HG03521 (cell line): Measurements from ENCODE around the gene SLC25A22.

Experiments
- ATAC-seq: cut with Tn5 transposase; IDR thresholded peaks from one replicate; pipeline ENCODE4 v1.9.1; 2021; ENCODE audit warnings: mild to moderate bottlenecking, moderate library complexity; ENCODE audit not compliant: unreplicated experiment

The SLC25A22 gene

DNA sequence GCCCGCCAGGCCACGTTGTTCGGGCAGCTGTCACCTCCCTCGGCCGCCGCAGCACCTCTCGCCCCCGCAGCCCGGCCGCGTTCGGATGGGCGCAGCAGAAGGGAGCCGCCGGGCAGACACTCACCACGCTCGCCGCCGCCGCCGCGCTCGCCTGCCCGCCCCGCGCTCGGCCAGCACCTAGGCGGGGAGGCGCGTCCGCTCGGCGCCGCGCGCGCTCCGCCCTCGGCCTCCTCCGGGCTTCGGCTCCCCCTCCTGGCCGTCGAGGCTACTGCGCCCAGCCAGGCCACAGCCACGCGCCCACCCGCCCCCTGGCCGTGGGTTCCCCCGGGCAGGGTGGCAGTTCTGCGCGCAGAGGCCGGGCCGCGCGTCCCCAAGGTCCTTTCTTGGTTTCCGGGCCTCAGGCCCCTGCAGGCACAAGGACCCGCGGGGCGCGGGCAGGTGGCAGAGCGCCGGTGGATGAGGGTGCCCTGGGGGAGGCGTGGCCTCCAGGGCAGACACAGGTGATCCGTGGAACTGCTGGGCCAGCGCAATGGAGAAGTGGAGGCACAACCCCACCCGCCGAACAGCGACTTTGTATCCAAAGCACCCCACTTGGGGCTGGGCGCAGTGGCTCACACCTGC is at the start of gene SLC25A22:
TSS of gene SLC25A22 (minus strand) at position 189 of the 621 bp plus-strand sequence. CDS start 3,275 bp downstream, outside the sequence.
- ATAC-seq = peak; percentile 61

DNA sequence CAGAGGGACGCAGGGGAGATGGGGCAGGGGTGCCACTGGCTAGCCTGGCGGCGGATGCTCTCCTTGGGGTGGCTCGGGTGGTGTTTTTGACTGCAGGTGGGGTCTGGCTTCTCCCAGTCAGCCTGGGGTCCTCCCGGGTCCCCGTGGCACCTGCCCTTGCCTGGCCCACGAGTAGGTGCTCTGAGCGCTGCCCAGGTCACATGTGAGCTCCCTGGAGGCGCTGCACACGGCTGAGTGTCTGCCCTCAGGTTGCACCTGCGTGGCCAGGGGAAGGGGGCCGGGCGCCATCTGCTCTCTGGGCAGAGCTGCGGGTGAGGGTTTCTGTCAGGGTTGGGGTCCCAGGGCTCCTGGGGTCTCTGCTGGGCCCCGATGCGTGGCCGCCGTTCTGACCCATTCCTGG is 49.8 kb upstream of the SLC25A22 start:
- ATAC-seq = no peak

DNA sequence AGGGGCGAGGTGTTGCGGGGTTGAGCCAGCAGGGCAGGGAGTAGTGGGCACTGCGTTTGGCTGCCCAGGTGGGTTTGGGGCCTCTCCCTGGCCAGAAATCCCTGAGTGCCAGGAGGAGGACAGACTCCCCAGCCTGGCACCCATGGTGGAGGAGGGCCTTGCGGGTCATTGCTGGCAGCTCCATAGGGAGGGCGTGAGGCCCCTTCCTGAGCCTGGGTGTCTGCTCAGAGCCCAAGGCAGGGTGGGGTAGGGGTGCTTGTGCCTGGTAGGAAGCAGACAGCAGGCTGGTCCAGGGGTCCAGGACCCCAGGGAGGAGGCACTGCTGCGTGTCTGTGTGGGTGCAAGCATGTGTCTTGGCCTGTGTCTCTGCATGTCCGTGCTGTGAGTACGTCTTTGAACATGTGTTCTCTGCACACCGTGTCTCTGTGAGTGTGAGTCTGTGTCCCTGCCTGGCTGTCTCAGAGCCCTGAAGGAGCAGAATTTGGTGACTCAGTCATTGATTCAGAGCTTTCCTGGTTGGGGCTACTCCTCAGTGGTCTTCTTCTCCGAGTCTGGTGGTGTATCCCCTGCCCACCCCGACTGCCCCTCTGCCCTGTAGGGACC is 48.5 kb upstream of the SLC25A22 start:
- ATAC-seq = no peak

DNA sequence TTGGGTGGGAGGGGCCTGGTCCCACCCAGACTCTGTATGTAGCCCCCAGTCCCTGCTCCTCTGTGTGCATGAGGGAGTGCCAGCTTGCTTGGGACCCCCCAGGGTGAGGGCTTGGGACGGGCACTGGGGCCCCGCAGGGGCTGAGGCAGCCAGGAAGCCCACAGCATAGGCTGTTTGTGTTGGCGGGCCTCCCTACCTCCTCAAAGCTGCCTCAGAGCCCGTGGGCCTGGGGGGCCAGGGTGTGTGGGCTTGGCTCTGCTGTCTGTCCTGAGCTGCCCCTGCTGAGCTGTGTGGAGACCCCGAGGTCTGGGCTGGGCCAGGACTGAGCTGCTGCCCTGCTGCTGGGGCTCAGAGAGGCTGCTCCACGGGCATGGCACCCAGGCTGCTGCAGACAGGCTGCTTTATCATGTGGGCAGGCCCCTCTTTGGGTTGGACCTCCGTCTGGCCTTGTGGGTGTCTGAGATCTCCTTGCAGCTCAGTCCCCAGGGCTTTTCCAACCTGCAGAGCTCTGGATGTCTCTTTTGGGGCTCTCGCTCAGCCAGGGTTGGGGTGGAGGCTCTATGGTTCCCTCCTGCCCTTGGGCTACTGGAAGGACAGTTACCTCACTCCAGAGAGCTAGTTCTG is 47.9 kb upstream of the SLC25A22 start:
- ATAC-seq = no peak

DNA sequence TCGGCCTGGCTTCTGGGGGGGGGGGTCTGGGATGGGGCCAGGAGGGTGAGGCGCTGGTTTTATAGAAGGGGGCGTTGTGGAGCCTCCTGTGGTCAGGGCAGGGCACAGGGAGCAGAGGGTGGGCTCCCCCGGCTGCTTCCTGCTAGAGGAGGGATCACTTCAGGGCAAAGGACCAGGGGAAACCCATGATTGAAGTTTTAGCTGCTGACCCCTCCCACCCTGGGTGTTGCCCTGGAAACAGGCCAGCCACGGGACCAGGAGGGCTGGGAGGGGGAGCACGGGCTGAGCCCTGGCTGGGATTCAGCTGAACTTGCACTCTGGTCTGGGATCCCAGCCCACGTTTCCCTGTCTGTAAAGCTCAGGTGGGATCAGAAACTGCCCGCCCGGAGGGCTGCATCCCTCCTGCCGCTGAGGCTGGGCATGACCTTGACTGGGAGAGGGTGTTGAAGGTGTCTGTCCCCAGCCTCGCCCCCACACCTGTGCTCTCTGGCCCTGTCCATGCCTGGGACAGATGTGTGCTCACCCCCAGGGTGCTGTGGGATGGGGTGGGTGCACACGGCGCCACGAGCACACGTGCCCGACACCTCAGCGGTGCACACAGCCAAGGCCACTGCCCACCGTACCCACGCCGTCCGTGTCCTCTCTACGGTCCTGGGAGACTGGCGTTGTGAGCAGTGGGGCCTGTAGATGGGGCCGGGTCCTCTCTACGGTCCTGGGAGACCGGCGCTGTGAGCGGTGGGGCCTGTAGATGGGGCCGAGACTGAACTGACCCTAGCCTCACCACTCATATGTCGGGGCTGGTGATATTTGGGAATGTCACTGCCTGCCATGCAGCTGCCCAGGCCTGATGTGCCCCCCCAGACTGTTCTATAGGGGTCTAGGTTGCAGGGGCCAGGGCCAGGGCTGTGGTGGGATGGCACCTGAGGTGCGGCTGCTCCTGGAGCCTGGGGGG is 46.9 kb upstream of the SLC25A22 start:
- ATAC-seq = no peak

DNA sequence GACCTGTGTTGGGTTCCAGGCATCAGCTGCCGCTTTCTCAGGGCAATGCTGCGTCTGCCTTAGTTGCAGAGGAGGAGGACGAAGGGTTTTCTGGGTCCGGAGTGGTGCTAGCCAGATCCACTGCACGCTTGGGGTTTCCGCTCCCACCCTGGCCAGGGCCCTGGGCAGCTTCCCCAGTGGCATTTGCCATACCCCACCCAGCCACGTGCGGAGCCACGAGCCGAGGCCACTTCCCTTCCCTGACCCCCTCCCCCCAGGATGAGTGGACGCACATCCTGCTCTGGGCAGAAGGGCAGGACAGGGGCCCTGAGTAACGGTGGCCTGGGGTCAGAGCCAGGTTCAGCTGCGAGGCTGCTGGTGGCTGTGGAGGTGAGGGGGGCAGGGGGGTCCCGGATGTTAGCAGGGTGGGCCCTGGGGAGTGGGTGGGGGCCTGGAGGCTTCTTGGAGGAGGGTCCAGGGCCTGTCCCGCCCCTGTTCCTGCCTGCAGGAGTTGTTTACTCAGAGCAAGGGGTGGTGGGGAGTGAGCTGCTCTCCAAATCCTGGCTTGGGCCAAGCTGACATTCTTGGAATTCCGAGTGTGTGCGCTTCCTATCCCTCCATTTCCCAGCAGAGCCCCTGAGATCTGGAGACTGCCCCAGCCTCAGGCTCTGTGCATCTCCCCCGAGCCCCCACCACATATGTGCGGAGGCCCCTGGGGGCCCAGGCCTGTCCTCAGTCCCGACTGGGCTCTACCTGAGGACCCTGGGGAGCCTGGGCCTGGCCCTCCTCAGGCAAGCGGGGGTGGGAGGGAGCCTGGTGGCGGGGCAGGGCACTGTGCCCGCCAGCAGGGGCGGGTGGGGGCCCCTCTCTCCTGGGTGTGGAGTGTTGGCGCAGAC is 46.0 kb upstream of the SLC25A22 start:
- ATAC-seq = no peak

DNA sequence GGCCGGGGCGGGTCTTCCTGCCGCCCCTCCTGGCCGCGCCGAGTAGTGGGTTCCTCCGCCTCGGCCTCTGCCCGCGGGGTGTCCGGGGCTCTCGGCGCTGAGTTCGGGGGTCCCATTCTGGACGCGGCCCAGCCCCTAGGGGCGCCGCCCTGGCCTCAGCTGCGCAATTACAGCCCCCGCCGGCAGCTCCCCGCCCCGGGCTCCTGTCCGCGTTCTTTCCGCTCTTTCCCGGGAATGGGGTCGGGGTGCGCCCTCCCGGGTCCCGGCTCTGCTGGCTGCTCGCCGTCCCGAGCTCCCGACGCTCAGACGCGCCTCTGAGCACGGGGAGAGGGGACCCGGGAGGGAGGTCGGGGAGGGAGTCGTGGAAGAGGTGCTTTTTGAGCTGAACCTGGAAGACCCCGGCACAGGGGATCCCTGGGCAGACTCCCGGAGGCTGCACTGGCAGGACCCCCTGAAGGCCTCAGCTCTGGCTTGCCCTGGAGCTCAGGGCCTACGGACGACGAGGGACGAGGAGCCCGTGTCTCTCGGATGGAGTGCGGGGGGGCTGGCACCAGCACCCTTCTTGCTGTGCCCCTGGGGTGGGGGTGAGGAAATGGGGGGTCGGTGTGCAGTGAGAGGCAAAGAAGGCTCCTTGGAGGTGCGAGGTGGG is 45.1 kb upstream of the SLC25A22 start:
- ATAC-seq = peak; percentile 2

DNA sequence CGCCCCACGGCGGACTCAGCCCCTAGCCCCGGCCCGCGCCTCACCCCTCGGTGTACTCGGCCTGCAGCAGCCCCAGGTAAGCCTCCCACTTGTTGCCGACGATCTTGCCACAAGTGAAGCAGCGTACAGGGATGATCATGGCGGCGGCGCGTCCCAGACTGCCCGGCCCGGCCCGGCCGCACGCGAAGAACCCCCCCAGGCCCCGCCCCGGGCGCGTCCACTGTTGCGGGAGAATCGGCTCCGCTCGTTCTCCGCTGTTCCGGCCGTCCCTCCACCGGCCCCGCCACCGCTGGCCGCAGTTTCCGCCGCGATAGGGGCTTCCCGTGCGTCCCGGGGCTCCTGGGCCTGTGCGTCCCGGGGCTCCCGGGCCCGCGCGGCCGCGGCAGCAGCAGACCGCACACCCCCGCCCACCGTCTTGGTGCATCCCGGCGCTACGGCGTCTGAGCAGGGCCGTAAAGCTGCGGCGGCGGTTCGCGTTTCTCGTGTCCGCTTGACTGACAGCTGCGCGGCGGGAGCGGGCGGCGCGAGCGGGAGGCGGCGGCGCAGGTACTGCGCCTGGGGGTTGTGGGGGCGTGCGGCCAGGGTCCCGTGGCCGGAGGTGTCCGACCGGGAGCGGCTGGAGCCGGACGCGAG is 44.4 kb upstream of the SLC25A22 start, which contains the start of the genes POLR2L and TSPAN4:
TSS of gene POLR2L (minus strand) at position 160 of the 633 bp plus-strand sequence. CDS start at position 139, 21 bp downstream.
TSS of gene TSPAN4 (plus strand) at position 483 of the 633 bp plus-strand sequence. CDS start 7,453 bp downstream, outside the sequence.
- peak; percentile 63 for ATAC-seq

DNA sequence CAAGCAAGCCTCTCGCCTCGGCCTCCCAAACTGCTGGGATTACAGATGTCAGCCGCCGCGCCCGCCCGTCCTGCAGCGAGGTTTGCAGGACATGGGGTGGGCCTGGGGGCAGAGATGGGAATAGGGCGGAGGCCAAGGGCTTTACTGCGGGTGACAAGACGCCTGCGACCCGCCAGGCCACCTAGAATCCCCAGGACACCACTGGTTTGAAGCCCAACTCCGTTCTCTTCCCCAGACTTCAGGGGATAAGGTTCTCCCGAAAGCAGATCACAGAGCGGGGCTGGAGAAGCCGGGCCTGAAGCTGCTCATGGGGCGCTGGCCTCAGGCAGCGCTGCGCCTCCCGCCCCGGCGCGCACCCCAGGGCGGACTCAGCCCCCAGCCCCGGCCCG is 43.9 kb upstream of the SLC25A22 start:
- peak; percentile 16 for ATAC-seq

DNA sequence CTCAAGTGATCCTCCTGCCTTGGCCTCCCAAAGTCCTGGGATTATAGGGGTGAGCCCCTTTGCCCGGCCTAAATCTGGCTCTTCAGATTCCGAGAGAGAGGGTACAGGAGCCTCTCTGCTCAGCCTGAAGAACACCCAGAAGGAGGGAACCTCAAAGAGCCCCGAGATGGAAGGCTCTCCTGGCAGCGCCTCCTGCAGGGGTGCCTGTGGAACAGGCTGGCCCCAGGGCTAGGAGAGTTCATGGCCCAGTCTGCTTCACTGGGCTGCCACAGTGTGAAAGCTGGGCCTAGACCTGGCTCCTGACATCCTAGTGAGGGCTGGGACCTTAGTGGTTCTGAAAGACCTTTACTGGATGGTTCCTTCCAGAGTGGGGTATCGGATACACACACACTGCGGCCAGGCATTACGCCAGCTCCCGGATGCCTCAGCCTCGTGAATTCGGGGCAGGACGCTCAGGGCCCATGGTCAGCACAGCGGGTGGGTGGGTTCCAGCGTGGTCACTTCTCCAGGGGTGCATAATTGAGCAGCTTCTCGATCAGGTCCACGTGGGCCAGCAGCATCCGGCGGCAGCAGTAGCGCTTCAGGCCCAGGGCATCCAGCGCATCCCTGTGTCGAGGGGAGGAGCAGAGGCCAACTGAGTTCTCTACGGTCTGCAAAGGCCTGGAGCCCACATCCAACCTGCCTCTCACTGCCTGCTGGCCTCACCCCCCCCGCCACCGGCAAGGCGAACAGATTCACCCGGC is 42.0 kb upstream of the SLC25A22 start:
- ATAC-seq = no peak

DNA sequence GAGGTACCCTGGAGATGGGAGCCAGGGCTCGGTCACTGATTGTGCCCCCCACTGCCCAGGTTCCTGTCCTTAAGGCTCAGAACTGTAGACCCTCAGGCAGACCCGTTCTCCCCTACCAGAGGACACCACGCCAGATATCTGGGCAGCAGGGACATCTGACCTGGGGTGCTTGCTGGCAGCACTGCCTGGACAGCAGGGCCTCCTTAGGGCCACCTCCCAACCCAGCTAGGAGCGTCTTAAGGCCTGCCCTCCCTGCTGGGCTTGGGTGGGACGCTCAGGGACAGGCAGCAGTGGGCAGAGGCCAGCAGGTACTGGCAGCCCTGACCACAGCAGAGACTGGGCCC is 41.2 kb upstream of the SLC25A22 start:
- no peak for ATAC-seq

DNA sequence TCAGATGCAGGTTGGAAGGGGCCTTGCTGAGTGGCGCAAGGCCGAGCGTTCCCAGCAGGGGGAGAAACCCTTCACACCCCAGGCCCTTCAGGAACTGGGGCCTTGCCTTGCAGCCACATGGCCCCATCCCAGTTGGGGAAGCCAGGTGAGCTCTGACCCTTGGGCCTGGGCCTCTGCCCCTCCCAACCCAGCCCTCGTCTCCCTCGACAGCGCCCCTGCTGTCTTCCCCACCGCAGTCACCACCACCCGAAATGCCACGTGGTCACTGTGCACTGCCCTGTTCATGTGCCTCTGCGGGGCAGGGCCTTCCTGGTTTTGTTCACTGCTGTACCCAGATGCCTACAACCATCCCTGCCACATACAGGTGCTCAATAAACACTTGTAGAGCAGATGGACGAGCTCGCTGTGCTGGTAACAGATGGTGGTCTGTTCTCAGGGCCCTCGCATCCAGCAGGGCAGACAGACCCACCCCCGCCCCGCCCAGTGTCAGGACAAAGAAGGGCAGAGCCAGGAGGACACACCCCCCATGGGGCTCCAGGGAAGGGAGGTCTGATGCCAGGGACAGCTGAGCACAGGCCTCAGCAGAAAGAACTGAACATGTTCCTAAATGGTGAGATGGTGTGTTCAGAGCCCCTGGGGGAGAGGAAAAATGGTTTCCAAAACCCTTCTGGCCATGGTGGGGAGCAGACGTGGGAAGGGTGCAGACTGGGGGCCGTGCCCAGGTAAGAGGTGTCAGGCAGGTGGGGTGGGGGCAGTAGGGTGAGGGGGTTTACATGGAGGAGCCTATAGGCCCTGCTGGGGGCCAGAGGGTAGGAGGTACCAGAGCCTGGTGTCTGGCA is 40.6 kb upstream of the SLC25A22 start:
- ATAC-seq = no peak

DNA sequence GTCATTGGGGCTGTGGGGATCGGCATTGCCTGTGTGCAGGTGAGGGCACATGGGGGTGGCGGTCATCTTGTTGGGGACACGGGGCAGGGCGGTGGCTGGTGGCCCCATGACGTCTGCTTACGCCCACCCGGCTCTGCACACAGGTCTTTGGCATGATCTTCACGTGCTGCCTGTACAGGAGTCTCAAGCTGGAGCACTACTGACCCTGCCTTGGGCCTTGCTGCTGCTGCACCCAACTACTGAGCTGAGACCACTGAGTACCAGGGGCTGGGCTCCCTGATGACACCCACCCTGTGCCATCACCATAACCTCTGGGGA is 39.9 kb upstream of the SLC25A22 start:
- ATAC-seq = no peak

DNA sequence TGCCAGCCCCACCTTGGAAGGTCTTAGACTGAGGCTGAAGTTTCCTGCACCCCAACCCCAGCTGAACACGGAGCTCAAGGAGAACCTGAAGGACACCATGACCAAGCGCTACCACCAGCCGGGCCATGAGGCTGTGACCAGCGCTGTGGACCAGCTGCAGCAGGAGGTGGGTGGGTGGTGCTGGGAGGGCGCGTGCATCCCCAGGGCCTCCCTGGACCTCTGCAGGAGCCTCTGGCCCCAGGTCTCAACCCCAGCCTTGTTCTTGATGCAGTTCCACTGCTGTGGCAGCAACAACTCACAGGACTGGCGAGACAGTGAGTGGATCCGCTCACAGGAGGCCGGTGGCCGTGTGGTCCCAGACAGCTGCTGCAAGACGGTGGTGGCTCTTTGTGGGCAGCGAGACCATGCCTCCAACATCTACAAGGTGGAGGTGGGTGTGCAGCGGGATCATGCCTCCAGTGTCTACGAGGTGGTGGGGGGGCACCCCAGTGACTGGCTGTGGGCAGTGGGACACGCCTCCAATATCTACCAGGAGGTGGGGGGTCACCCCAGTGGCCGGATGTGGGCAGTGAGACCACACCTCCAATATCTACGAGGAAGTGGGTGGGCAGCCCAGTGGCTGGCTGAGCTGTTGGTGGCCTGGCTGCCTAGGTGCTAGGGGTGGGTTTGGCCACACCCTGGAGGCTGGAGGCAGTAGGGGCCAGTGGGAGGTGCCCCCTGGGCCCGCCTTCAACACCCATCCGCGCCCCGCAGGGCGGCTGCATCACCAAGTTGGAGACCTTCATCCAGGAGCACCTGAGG is 39.3 kb upstream of the SLC25A22 start:
- no peak for ATAC-seq

DNA sequence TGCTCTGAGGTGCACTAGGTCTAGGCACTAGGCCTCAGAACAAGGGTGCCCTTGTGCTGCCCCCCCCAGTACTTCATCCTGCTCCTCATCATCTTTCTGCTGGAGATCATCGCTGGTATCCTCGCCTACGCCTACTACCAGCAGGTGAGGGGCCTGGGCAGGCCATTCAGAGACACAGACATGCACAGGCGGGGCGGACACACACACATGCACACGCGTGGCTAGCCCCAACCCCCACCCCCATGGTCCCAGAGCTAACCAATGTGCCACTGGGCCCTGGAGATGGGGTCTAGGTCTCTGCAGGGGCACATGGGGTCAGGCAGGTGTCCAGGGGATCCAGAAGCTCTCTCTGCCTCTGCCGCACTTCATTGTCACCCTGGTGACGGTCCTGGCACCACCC is 38.6 kb upstream of the SLC25A22 start:
- ATAC-seq = no peak

DNA sequence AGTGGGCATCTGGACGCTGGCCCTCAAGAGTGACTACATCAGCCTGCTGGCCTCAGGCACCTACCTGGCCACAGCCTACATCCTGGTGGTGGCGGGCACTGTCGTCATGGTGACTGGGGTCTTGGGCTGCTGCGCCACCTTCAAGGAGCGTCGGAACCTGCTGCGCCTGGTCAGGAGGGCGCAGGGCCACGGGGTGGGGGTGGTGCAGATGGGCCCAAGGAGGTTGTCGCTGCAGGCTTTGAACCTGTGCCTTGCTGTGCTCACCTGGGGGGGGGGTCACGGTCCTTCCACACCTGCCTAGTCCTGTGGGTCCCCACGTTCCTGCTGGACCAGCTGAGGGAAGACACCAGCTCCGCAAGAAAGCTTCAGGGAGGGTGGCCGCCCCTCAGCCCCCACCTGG is 38.2 kb upstream of the SLC25A22 start:
- no peak for ATAC-seq
